Astrocyte (in vitro differentiated cells and primary cell): ENCODE results near the gene GJC1. TPM values are rescaled to one million over a fixed set of nuclear protein-coding genes. Genes with fewer than 3 reads are reported as not detected.

ENCODE experiments used
- DNase-seq: peaks from one replicate; pipeline ENCODE4 v3.0.0-alpha.2; 2010; ENCODE audit warnings: low read depth
- FAIRE-seq: peaks from 2 replicates; lab custom pipeline; 2011; peaks lifted over from hg19 to GRCh38; lab: Jason Lieb, UNC
- H2AFZ ChIP-seq: 2 replicates; pipeline ENCODE4 v1.6.0; 2012; ENCODE audit warnings: low read depth, low read length, inconsistent platforms
- H3K27ac ChIP-seq: 2 replicates; pipeline ENCODE4 v1.5.1; 2011; ENCODE audit warnings: low read depth, low read length, inconsistent platforms
- H3K27me3 ChIP-seq: 2 replicates; pipeline ENCODE4 v1.6.0; 2011; ENCODE audit warnings: low read length, inconsistent platforms; ENCODE audit not compliant: insufficient read depth
- H3K36me3 ChIP-seq: 2 replicates; pipeline ENCODE4 v1.5.1; 2011; ENCODE audit warnings: low read length, inconsistent platforms; ENCODE audit not compliant: insufficient read depth
- H3K4me1 ChIP-seq: 2 replicates; pipeline ENCODE4 v1.5.1; 2011; ENCODE audit warnings: low read length, inconsistent platforms; ENCODE audit not compliant: insufficient read depth
- H3K4me2 ChIP-seq: 2 replicates; pipeline ENCODE4 v1.6.0; 2012; ENCODE audit warnings: low read length, inconsistent platforms
- H3K4me3 ChIP-seq: 2 replicates; pipeline ENCODE4 v1.5.1; 2011; ENCODE audit warnings: low read depth, mild to moderate bottlenecking, low read length, inconsistent platforms; ENCODE audit not compliant: insufficient read depth
- H3K79me2 ChIP-seq: 2 replicates; pipeline ENCODE4 v1.6.0; 2012; ENCODE audit warnings: mild to moderate bottlenecking, low read length, inconsistent platforms; ENCODE audit not compliant: insufficient read depth
- H3K9ac ChIP-seq: 2 replicates; pipeline ENCODE4 v1.6.0; 2012; ENCODE audit warnings: mild to moderate bottlenecking, low read length, inconsistent platforms
- H3K9me3 ChIP-seq: 2 replicates; pipeline ENCODE4 v1.5.1; 2012; ENCODE audit warnings: low read depth, mild to moderate bottlenecking, low read length, inconsistent platforms; ENCODE audit not compliant: insufficient read depth
- H4K20me1 ChIP-seq: 2 replicates; pipeline ENCODE4 v1.6.0; 2012; ENCODE audit warnings: low read length, inconsistent platforms; ENCODE audit not compliant: insufficient read depth
- H3K27ac Mint-ChIP-seq: one replicate; pipeline ENCODE4 v1.8.0; 2021; ENCODE audit warnings: mild to moderate bottlenecking, mixed read lengths; ENCODE audit not compliant: unreplicated experiment
- H3K27me3 Mint-ChIP-seq: one replicate; pipeline ENCODE4 v1.8.0; 2021; ENCODE audit warnings: low read depth, mixed read lengths; ENCODE audit not compliant: unreplicated experiment
- H3K36me3 Mint-ChIP-seq: one replicate; pipeline ENCODE4 v1.8.0; 2021; ENCODE audit warnings: low read depth, mixed read lengths; ENCODE audit not compliant: unreplicated experiment
- H3K4me1 Mint-ChIP-seq: one replicate; pipeline ENCODE4 v1.8.0; 2021; ENCODE audit warnings: low read depth, mixed read lengths; ENCODE audit not compliant: unreplicated experiment
- H3K4me3 Mint-ChIP-seq: one replicate; pipeline ENCODE4 v1.8.0; 2021; ENCODE audit warnings: mild to moderate bottlenecking, moderate library complexity, mixed read lengths; ENCODE audit not compliant: unreplicated experiment
- H3K9me3 Mint-ChIP-seq: one replicate; pipeline ENCODE4 v1.8.0; 2021; ENCODE audit warnings: mild to moderate bottlenecking, mixed read lengths; ENCODE audit not compliant: unreplicated experiment
- CTCF ChIP-seq: IDR thresholded peaks from 2 replicates; pipeline ENCODE4 v1.5.1; 2011; ENCODE audit warnings: low read depth, mild to moderate bottlenecking, inconsistent platforms, low read length, moderate library complexity; ENCODE audit not compliant: insufficient read depth
- EZH2 ChIP-seq: IDR thresholded peaks from 2 replicates; pipeline ENCODE4 v1.6.1; 2012; ENCODE audit warnings: mild to moderate bottlenecking, low read length, inconsistent platforms; ENCODE audit not compliant: insufficient read depth
- total RNA-seq: library from RNA; stranded (reverse); gene quantifications from 2 replicates; pipeline ENCODE4 v1.2.1, GENCODE V29; 2021

Gene GJC1
- total RNA-seq, 1 donor from 2014 or later = 38.4 TPM

- Mint-ChIP-seq H3K27ac (no peak overlapping the region), H3K4me1 (peaks cover 8% of the 10 kb centered on the region), H3K36me3 (peaks cover 12% of the 10 kb centered on the region), H3K9me3 (no peaks in the 10 kb centered on the region), H3K27me3 (no peaks in the 10 kb centered on the region), H3K4me3 (no peak overlapping the region)
- no peak overlapping the region for H3K4me3 ChIP-seq
- no peaks in the 10 kb centered on the region for H3K9me3 ChIP-seq
- DNase-seq = no peak
- FAIRE-seq = no peak
- no peak overlapping the region for H2AFZ ChIP-seq
- H3K4me2 ChIP-seq = no peak overlapping the region
- TF ChIP-seq CTCF (no peak), EZH2 (no peak)
- peaks cover 93% of the 10 kb centered on the region for H3K79me2 ChIP-seq
- H3K4me1 ChIP-seq = peaks cover 11% of the 10 kb centered on the region
- peaks cover 27% of the 10 kb centered on the region for H4K20me1 ChIP-seq
- H3K27ac ChIP-seq = no peak overlapping the region
- no peaks in the 10 kb centered on the region for H3K27me3 ChIP-seq
- H3K36me3 ChIP-seq = peaks cover 16% of the 10 kb centered on the region
- no peak overlapping the region for H3K9ac ChIP-seq
Measured at GRCh38 chr17:44808156-44808555, 21.9 kb downstream of the GJC1 start.

- H3K36me3 Mint-ChIP-seq = peaks cover 12% of the 10 kb centered on the region
- no peak for DNase-seq
- H3K4me3 ChIP-seq = no peak overlapping the region
- peaks cover 9% of the 10 kb centered on the region for H3K4me1 Mint-ChIP-seq
- peaks cover 93% of the 10 kb centered on the region for H3K79me2 ChIP-seq
- H3K27ac Mint-ChIP-seq = no peak overlapping the region
- H2AFZ ChIP-seq = no peak overlapping the region
- no peak overlapping the region for H3K4me3 Mint-ChIP-seq
- no peaks in the 10 kb centered on the region for H3K27me3 ChIP-seq
- no peak for FAIRE-seq
- no peaks in the 10 kb centered on the region for H3K9me3 ChIP-seq
- no peaks in the 10 kb centered on the region for H3K9me3 Mint-ChIP-seq
- H4K20me1 ChIP-seq = peaks cover 27% of the 10 kb centered on the region
- peaks cover 11% of the 10 kb centered on the region for H3K4me1 ChIP-seq
- H3K27me3 Mint-ChIP-seq = no peaks in the 10 kb centered on the region
- H3K27ac ChIP-seq = no peak overlapping the region
- H3K4me2 ChIP-seq = peak overlapping the region; percentile 19
- peaks cover 16% of the 10 kb centered on the region for H3K36me3 ChIP-seq
- H3K9ac ChIP-seq = peak overlapping the region; percentile 15
- TF ChIP-seq CTCF = no peak
- no peak for TF ChIP-seq EZH2
Measured at GRCh38 chr17:44807817-44808155, 22.3 kb downstream of the GJC1 start.

GRCh38 chr17:44807093-44807816 is 22.8 kb downstream of the GJC1 start:
- H3K79me2 ChIP-seq = peaks cover 92% of the 10 kb centered on the region
- peaks cover 16% of the 10 kb centered on the region for H3K36me3 ChIP-seq
- Mint-ChIP-seq H3K27ac (no peak overlapping the region), H3K27me3 (no peaks in the 10 kb centered on the region), H3K9me3 (no peaks in the 10 kb centered on the region), H3K36me3 (peaks cover 12% of the 10 kb centered on the region), H3K4me3 (no peak overlapping the region), H3K4me1 (peaks cover 9% of the 10 kb centered on the region)
- no peaks in the 10 kb centered on the region for H3K27me3 ChIP-seq
- no peak for DNase-seq
- no peak overlapping the region for H3K27ac ChIP-seq
- H4K20me1 ChIP-seq = peaks cover 27% of the 10 kb centered on the region
- TF ChIP-seq CTCF (no peak), EZH2 (no peak)
- peaks cover 11% of the 10 kb centered on the region for H3K4me1 ChIP-seq
- peak overlapping the region; percentile 15 for H3K9ac ChIP-seq
- peak overlapping the region; percentile 19 for H3K4me2 ChIP-seq
- H3K4me3 ChIP-seq = no peak overlapping the region
- FAIRE-seq = no peak
- H2AFZ ChIP-seq = no peak overlapping the region
- no peaks in the 10 kb centered on the region for H3K9me3 ChIP-seq
